Lung (tissue), 12 donors: ENCODE measurements around the gene MSH6. TPM values are rescaled to one million over a fixed set of nuclear protein-coding genes. Genes with fewer than 3 reads are reported as not detected.

Source experiments
- ATAC-seq: fragments of 200-7000 bp; cut with Tn5 transposase; one replicate; pipeline ENCODE4 v1.9.1; 2020; ENCODE audit warnings: moderate number of reproducible peaks; ENCODE audit not compliant: insufficient read depth, low FRiP score
- DNase-seq, 3 donors: peaks; one replicate each; pipeline ENCODE4 v3.0.0-alpha.2; 2013 to 2017
- H3K27ac ChIP-seq, 2 donors: one replicate each; pipeline ENCODE4 v1.5.1; 2013; ENCODE audit warnings: mild to moderate bottlenecking in 2 of 2, moderate library complexity in 2 of 2, control low read depth in 1 of 2, inconsistent platforms in 1 of 2, low read depth in 1 of 2, low read length in 1 of 2
- H3K27me3 ChIP-seq, 3 donors: one replicate each; pipeline ENCODE4 v1.5.1; 2013; ENCODE audit warnings: low read length in 2 of 3; ENCODE audit not compliant: control insufficient read depth in 3 of 3, insufficient read depth in 3 of 3
- H3K36me3 ChIP-seq, 4 donors: one replicate each; pipeline ENCODE4 v1.5.1; 2013; ENCODE audit warnings: low read length in 4 of 4, mild to moderate bottlenecking in 1 of 4, moderate library complexity in 1 of 4; ENCODE audit not compliant: control insufficient read depth in 4 of 4, insufficient read depth in 4 of 4
- H3K4me1 ChIP-seq, 5 donors: one replicate each; pipeline ENCODE4 v1.5.1; 2013; ENCODE audit warnings: low read length in 5 of 5, mild to moderate bottlenecking in 2 of 5, moderate library complexity in 1 of 5; ENCODE audit not compliant: control insufficient read depth in 5 of 5, insufficient read depth in 5 of 5
- H3K4me3 ChIP-seq: one replicate; pipeline ENCODE4 v1.5.1; 2013; ENCODE audit warnings: mild to moderate bottlenecking, control low read depth, moderate library complexity
- H3K9ac ChIP-seq, 2 donors: one replicate each; pipeline ENCODE4 v1.5.1; 2013; ENCODE audit warnings: low read length in 2 of 2, control low read depth in 1 of 2; ENCODE audit not compliant: insufficient read depth in 1 of 2
- H3K9me3 ChIP-seq, 4 donors: one replicate each; pipeline ENCODE4 v1.5.1; 2013; ENCODE audit warnings: low read length in 3 of 4, mild to moderate bottlenecking in 1 of 4, moderate library complexity in 1 of 4; ENCODE audit not compliant: control insufficient read depth in 4 of 4, insufficient read depth in 3 of 4
- WGBS, 2 donors: extraction: QIAGEN DNeasy Blood & Tissue Kit; methylation state at CpG; one replicate each; pipeline ENCODE4 v1.1.7; 2013; 5-methylcytosine and 5-hydroxymethylcytosine counted together
- polyA plus RNA-seq, 2 donors: library from polyadenylated mRNA; stranded (reverse); fragments of 200-250 nt; gene quantifications; one replicate each; pipeline ENCODE4 v1.2.1, GENCODE V29; 2013
- total RNA-seq, 2 donors: library from RNA; depleted of rRNA in 1 of 2; stranded (reverse); fragments of >200 nt in 1 of 2; gene quantifications; one replicate each; pipeline ENCODE4 v1.2.1, GENCODE V29; 2014 to 2021
- TF ChIP-seq, protein P1 (sequence below): IDR thresholded peaks from 2 replicates; pipeline ENCODE4 v1.5.1; 2012; ENCODE audit warnings: mild to moderate bottlenecking; ENCODE audit errors: control extremely low read depth, extremely low read depth
- donor health status: control.
- donor health status: control.
- donor health status: Bipolar disorder and iron deficiency.
- donor health status: healthy.
- donor health status: DM: yes; HTN: yes; CAD: no.

The MSH6 gene
- total and polyA plus RNA-seq, 4 donors: 8.8 to 59.5 (median 27.2) TPM

DNA sequence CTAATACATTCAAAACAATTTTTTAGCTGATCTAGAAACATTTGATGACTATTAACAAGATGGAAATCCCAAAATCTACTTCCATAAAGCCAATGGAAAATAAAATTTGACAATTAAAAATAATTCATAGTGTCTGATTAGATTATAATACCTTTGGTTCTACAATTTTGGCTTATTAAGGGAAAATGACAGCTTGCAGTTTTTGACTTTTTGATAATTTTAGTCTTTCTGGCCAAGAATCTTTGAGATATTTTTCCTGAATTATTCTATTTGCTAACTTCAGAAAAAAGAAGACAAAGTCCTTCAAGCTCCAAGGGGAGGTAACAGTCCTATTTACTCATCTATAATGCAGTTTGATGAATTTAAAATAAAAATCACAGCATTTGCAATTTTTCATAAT is 39.6 kb downstream of the MSH6 start:
- ATAC-seq (no peak), DNase-seq (no peak)
- TF ChIP-seq, protein P1, sequence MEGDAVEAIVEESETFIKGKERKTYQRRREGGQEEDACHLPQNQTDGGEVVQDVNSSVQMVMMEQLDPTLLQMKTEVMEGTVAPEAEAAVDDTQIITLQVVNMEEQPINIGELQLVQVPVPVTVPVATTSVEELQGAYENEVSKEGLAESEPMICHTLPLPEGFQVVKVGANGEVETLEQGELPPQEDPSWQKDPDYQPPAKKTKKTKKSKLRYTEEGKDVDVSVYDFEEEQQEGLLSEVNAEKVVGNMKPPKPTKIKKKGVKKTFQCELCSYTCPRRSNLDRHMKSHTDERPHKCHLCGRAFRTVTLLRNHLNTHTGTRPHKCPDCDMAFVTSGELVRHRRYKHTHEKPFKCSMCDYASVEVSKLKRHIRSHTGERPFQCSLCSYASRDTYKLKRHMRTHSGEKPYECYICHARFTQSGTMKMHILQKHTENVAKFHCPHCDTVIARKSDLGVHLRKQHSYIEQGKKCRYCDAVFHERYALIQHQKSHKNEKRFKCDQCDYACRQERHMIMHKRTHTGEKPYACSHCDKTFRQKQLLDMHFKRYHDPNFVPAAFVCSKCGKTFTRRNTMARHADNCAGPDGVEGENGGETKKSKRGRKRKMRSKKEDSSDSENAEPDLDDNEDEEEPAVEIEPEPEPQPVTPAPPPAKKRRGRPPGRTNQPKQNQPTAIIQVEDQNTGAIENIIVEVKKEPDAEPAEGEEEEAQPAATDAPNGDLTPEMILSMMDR: no peak
- no peak overlapping the region for H3K9ac ChIP-seq
- peaks cover 13 to 40% (median 27%) of the 10 kb centered on the region in 4 donors for H3K36me3 ChIP-seq
- no peaks in the 10 kb centered on the region for H3K27me3 ChIP-seq
- H3K4me3 ChIP-seq: no peak overlapping the region
- H3K9me3 ChIP-seq: no peaks in the 10 kb centered on the region
- H3K4me1 ChIP-seq: peaks cover 0 to 1% (median 0%) of the 10 kb centered on the region in 5 donors
- H3K27ac ChIP-seq: no peak overlapping the region

GRCh38 chr2:47833516-47833968 is 50.6 kb downstream of the MSH6 start:
- TF ChIP-seq, protein P1: no peak
- DNase-seq: no peak
- WGBS, 2 donors: 90 to 94% methylated on average over 2 of the region's 2 CpGs
- no peak for ATAC-seq
- Histone ChIP-seq H3K9me3 (no peaks in the 10 kb centered on the region), H3K4me3 (no peak overlapping the region), H3K9ac (no peak overlapping the region), H3K4me1 (no peaks in the 10 kb centered on the region), H3K36me3 (peaks cover 15 to 30% (median 20%) of the 10 kb centered on the region in 4 donors), H3K27me3 (no peaks in the 10 kb centered on the region), H3K27ac (no peak overlapping the region)

- Histone ChIP-seq H3K9ac (no peak overlapping the region), H3K36me3 (peaks cover 14 to 17% (median 16%) of the 10 kb centered on the region in 4 donors), H3K27me3 (no peaks in the 10 kb centered on the region), H3K9me3 (no peaks in the 10 kb centered on the region), H3K4me1 (peaks cover 0 to 6% (median 0%) of the 10 kb centered on the region in 5 donors), H3K27ac (no peak overlapping the region), H3K4me3 (no peak overlapping the region)
- WGBS, 2 donors: 100% methylated on average over 1 of the region's 1 CpG
- DNase-seq: no peak
- ATAC-seq: no peak
- TF ChIP-seq, protein P1: no peak
These were observed 55.3 kb downstream of the MSH6 start for GRCh38 chr2:47838249-47838648.

GRCh38 chr2:47838686-47839085 is 55.7 kb downstream of the MSH6 start:
- Histone ChIP-seq H3K9me3 (no peaks in the 10 kb centered on the region), H3K27ac (no peak overlapping the region), H3K4me1 (peaks cover 0 to 6% (median 0%) of the 10 kb centered on the region in 5 donors), H3K27me3 (no peaks in the 10 kb centered on the region), H3K4me3 (no peak overlapping the region), H3K36me3 (peaks cover 13 to 16% (median 15%) of the 10 kb centered on the region in 4 donors), H3K9ac (no peak overlapping the region)
- DNase-seq (no peak), ATAC-seq (no peak)
- 92 to 94% methylated on average over 4 of the region's 4 CpGs for WGBS, 2 donors
- TF ChIP-seq, protein P1: no peak
